GM19025 (cell line): Measurements from ENCODE around the gene ANAPC7.
"Not testable (repeated sequence)": the region's sequence is repeated elsewhere in the genome, so short reads cannot be mapped to it uniquely, and the experiment has no call there.

ENCODE experiments used
- ATAC-seq: cut with Tn5 transposase; IDR thresholded peaks from one replicate; pipeline ENCODE4 v1.9.1; 2021; ENCODE audit warnings: mild to moderate bottlenecking, low read depth, moderate library complexity; ENCODE audit not compliant: unreplicated experiment

Gene ANAPC7

DNA sequence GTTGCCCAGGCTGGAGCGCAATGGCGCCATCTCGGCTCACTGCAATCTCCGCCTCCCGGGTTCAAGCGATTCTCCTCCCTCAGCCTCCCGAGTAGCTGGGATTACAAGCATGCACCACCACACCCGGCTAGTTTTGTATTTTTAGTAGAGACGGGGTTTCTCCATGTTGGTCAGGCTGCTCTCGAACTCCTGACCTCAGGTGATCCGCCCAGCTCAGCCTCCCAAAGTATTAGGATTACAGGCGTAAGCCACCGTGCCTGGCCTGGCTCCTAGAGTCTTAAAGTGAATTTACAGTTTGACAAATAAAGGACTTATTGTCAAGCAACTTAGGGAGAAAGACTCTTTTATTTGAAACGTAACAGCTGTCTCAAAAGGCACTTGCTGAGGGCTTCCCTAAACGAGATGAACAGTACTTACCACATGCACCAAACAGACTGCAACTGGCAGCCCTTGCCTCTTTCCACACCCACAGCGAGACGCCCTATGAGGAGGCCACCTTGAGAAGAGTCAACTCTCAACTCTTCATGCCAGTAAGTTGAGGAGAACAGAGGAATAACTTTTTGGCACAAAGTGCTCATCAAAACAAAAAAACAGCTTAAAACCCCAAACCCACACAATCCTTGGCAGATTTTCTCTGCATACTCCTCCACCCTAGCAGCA lies 25.2 kb downstream of the ANAPC7 start:
- not testable (repeated sequence) for ATAC-seq

- no peak for ATAC-seq
These were observed 29.4 kb downstream of the ANAPC7 start for GRCh38 chr12:110373962-110374611.

DNA sequence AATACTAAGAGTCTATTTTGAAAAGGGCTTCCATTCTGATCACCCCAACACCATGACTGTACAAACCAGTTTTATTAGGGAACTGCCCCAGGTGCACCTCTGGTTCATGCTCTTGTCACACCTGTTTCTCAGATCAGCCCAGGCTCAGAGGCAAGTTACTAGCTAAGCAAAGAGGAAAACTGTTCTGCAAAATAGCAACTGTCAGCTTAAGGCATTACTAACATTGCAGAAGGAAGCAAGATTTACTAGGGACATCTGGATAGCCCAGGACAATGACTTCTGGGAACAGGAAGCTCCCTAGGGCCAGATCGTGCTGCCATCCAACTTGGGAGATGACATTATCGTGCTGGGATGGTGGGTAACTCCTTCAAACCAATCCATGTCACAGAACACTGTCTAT lies 30.1 kb downstream of the ANAPC7 start:
- ATAC-seq = no peak

DNA sequence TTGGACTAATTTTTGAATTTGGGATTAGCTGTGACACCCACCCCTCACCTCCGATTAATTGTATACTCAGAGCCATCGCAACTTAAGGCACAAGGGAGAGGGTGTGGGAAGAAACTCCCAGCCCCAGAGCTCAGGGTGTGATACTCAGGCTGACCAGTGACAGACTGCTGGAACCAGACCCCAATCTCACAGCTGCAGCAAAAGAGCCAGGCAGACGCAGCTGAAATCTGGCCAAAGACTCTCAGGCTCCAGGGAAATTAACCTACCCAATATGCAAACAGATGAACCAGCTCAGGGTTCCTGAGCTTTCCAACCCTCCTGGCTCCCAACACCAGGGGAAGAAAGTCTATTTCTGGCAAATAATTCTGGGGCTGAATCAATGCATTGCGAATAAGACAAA lies 30.5 kb downstream of the ANAPC7 start:
- no peak for ATAC-seq

DNA sequence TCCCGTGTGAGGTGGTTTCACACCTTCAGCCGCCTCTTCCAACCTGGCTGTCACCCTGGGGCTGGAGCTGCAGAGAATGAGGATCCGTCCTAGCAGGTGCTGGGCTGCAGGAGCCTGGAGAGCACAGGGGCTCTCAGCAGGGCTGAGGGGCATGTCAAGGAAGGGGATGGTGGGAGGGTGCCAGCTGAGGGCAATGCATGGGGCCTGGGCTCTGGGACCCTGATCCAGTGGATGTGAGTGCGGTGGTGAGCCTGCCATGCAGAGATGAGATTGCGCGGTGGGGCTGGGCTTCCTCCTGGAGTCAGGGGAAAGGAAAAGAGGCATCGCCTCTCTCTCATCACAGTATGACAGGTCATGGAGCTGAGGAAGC lies 31.5 kb downstream of the ANAPC7 start:
- ATAC-seq = no peak

GRCh38 chr12:110371408-110372055 lies 32.0 kb downstream of the ANAPC7 start:
- peak; percentile 85 for ATAC-seq

DNA sequence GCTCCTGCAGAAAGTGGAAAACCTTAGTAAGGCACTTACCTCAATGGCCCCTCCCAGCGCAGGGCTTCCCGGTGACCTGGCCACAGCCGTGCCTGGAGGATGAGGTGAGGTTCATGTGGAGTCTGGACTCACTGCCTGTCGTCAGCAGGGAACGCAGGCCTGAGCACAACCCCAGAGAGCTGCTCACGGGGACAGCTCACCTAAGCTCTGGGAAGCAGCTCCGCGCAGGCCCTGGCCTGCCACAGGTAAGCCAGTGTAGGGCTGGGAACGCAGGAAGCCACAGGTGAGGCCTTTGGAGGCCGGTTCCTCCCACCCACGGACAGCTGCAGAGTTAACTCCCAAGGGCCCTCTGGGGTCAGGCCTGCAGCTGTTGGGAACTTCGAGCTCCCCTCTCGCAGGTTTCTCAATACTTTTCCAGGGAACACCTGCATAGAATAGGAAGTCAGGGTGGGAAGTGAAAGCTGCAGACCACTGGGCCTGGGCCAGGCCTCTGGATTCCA lies 32.7 kb downstream of the ANAPC7 start:
- no peak for ATAC-seq

DNA sequence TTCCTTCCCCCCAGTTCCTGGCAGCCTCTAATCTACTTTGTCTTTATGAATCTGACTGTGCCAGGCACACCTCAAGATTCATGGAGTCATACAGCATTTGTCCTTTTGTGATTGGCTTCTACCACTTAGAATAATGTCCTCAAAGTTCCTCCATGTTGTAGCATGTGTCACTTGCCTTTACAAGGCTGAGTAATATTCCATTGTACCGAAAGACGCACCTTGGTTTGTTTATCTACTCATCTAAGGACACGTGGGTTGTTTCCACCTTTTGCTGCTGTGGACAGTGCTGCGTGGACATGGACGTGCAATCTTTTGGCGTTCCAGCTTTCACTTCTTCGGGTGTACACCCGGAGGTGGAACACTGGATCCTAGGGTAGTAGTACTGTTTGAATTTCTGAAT lies 33.5 kb downstream of the ANAPC7 start:
- no peak for ATAC-seq

- no peak for ATAC-seq
These were observed 36.2 kb downstream of the ANAPC7 start for GRCh38 chr12:110367181-110367864.

DNA sequence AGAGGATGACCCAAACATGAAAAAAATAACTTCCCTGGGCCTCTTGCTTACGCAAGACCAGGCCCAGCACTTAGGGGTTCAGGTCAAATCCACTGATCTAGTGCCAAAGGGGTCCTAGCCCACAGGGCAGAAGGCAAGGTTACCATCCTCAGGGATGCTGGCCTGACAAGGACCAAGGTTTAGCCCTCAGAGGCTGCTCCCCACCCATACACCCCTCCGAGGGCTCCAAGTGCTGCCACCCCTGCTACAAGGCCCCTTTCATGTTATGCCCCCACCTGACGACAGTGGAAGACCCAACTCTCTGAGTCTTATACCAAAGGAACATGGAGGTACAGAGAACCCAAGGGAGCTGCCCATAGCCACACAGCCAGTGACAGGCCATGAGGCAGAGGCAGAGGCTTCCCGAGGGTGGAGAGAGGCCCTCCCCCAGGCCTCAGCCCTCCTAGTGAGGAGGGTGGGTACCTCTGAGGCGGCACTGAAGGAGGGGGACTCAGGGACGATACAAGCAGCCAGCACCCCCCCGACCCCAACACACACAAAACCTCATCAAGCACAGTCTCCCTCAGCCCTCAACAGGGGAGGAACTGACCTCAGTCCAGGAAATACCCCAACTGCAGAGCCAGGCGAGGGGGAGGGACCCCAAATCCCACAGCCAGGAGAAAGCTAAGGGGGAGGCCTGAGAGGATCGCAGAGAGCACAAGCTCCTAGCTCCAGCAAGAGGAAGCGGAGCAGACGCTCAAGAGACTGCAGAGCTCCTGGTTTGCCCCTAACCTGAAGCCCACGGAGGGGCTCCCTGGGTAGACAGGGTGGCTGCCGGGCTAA lies 37.0 kb downstream of the ANAPC7 start:
- ATAC-seq = no peak

GRCh38 chr12:110365489-110366320 lies 37.8 kb downstream of the ANAPC7 start:
- ATAC-seq = no peak

DNA sequence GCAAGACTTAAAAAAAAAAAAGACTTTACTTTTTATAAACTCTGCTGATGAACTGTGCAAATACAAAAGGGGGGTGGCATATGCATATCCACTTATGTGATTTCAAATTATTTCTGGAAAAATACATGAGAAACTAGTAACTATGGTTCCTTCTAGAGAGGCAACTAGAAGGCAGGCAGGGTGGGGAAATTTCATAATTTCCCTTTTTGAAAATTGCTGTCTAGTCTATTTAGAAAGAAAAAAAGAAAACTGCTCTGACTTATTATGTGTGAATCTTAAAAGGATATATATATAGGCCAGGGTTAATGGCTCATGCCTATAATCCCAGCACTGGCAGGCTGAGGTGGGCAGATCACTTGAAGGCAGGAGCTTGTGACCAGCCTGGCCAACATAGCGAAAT lies 42.3 kb downstream of the ANAPC7 start:
- ATAC-seq = no peak

DNA sequence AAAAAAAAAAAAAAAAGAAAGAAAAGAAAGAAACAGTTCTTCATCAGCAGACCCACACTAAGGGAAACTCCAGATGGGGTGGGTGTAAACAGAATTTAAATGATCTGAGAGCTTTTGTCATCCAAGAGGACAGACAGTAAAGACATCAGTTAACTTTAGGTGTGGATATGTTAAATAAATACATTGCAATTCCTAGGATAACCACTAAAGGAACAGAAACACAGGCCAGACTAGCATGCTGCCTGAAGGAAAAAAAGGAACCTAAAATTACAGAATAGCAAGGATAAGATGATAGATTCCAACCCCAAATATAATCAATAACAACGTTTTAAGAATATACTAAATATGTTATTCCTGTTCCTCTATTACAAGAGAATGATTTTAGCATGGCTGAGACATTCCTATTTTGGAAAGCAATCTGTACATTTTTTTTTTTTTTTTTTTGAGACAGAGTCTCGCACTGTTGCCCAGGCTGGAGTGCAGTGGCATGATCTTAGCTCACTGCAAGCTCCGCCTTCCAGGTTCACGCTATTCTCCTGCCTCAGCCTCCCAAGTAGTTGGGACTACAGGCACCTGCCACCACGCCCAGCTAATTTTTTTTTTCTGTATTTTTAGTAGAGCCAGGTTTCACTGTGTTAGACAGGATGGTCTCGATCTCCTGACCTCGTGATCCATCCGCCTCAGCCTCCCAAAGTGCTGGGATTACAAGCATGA lies 45.0 kb downstream of the ANAPC7 start:
- not testable (repeated sequence) for ATAC-seq

GRCh38 chr12:110355073-110355472 lies 48.4 kb downstream of the ANAPC7 start:
- ATAC-seq = no peak

DNA sequence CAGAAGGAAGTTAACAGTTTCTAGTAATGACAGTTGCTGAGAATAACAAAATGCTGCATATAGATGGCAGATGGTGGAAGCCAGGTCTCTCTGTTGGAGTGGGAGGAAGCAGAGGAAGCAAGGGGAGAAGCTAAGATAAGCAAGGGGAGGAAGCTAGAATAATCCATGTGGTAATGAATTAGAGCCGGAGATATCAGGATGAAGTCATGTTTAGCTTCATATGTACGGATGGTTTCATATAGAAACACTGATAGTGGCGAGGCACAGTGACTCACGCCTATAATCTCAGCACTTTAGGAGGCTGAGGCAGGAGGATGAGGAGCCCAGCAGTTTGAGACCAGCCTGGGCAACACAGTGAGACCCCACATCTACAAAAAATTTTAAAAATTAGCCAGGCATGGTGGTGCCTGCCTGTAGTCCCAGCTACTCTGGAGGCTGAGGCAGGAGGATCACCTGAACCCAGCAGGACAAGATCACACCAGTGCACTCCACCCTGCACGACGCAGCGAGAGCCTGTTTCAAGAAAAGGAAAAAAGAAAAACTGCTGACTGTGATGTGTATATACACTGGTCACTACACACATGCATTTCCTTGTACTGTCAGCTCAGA lies 49.2 kb downstream of the ANAPC7 start:
- ATAC-seq = no peak

DNA sequence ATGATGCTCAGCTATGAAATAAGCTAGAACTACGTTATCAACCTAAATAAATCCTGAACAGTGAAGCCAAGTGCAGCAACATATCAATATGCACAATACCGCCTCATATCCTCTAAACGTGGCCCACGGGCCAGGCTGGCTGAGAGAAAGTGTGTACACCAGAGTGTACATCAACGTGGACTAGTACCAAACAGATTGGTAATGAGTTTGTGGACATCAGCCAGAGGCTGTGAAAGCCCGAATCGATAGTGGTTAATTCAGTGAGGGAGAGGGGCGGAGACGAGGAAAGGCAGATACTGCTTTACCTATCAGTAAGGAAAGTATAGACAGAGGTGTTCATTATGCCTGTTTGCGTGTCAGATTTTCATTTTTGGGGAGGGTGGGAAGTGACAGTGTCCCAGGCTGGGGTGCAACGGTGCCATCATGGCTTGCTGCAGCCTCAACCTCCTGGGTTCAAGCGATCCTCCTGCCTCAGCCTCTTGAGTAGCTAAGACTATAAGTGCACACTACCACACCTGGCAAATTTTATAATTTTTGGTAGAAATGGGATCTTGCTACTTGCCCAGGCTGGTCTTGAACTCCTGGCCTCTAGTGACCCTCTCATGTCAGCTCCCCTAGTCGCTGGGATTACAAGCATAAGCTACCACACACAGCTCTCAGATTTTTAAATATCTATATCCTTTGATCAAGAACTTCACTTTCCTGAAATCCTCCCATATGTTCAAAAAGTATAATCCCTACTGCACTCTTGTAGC lies 50.1 kb downstream of the ANAPC7 start:
- no peak for ATAC-seq

DNA sequence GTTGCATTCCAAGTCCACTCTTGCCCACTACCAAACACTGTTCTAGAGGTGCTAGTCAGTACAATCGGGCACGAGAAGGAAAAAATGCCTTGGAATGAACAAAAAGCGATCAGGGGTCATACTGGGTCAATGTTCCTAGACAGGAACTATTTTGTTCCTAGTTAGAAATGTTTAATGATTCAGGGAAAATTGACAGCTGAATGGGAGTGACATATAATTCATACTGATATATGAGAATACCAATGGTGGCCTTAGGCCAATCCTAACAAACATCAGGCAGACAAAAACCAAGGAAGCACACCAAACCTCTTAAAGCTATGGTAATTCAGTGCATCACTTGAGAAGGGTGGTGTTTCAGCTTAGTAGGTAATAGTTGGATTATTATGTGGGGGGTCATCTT lies 51.1 kb downstream of the ANAPC7 start:
- ATAC-seq = no peak

DNA sequence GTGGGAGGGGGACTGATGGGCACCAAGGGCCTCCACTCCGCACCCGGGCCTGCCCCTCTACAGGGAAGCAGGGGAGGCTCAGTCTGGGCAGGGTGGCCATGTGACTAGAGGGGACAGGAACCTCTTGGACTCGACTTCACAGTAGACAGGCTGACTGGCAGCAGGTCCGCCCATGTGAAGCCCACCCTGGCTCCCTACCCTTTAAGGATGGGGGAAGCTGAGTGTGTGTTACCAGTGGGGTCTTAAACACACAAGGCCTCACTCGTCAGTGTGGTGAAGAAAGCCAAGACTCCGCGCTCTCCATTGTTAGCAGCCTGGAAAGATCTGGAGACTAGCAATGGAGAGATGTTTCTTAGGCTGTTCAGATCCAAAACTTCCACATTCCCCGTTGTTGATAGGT lies 52.4 kb downstream of the ANAPC7 start:
- ATAC-seq = no peak
